ENCODE results near the gene IGF2BP2. TPM values are rescaled to one million over a fixed set of nuclear protein-coding genes. Genes with fewer than 3 reads are reported as not detected.

IGF2BP2 gene
- total and polyA plus RNA-seq, 2 of the 4 experiments (the other 2 are of a cell fraction), result 23.4 to 88.2 TPM

GRCh38 chr3:185837414-185837813, 12.6 kb upstream of the IGF2BP2 start:
- no peak overlapping the region for H3K4me2 ChIP-seq (ENCODE audit: low read depth, low read length)
- H3K4me1 ChIP-seq (ENCODE audit: control insufficient read depth, insufficient read depth, low read length), result no peaks in the 10 kb centered on the region
- no peaks in the 10 kb centered on the region for H3K79me1 ChIP-seq (ENCODE audit: low read depth in 1 of 2, low read length in 2 of 2)
- DNase-seq (peak; percentile 38), ATAC-seq (ENCODE audit: low read depth) (peak; percentile 81)
- no peak overlapping the region for H3K4me3 ChIP-seq (ENCODE audit: insufficient read depth, low read depth, low read length)
- no peak overlapping the region for H4K8ac ChIP-seq (ENCODE audit: low read depth in 2 of 2, low read length in 2 of 2)
- no peak overlapping the region for H3K18ac ChIP-seq (ENCODE audit: low read depth, low read length)
- H2AFZ ChIP-seq (replicated peaks; ENCODE audit: low read length, poor library complexity), result no peak overlapping the region
- in situ Hi-C loops (cut with MboI; ENCODE audit: low sequenced_read_pairs) (no loop called here), dilution Hi-C loops (cut with HindIII; ENCODE audit: low sequenced_read_pairs, unreplicated experiment) (no loop called here), intact Hi-C loops (cut with micrococcal nuclease) (no loop called here)
- H4K5ac ChIP-seq (ENCODE audit: low read depth, low read length), result no peak overlapping the region
- no peak overlapping the region for H3K27ac ChIP-seq (ENCODE audit: insufficient read depth, low read length)
- H3K27me3 ChIP-seq (ENCODE audit: control insufficient read depth, insufficient read depth, low read length), result no peaks in the 10 kb centered on the region
- H3K4ac ChIP-seq (ENCODE audit: low read depth, low read length), result no peak overlapping the region
- H4K91ac ChIP-seq (ENCODE audit: insufficient read depth, low read depth, low read length), result no peak overlapping the region
- no peaks in the 10 kb centered on the region for H4K20me1 ChIP-seq (ENCODE audit: insufficient read depth, low read length)
- H2AK9ac ChIP-seq (replicated peaks; ENCODE audit: low read depth, low read length, poor library complexity), result no peak overlapping the region
- H2BK120ac ChIP-seq (ENCODE audit: low read depth, low read length), result no peak overlapping the region
- no peaks in the 10 kb centered on the region for H3K9me1 ChIP-seq (ENCODE audit: insufficient read depth, low read length)
- H2BK15ac ChIP-seq (ENCODE audit: low read depth, low read length), result no peak overlapping the region
- no peak overlapping the region for H2AK5ac ChIP-seq (ENCODE audit: low read depth, low read length)
- no CpG with 5 or more reads among the region's 3 CpGs for WGBS, 2 experiments (ENCODE audit: extremely low coverage in 2 of 2, insufficient read length in 1 of 2)
- H2BK20ac ChIP-seq (ENCODE audit: low read depth, low read length), result no peak overlapping the region
- no peak overlapping the region for H2BK5ac ChIP-seq (ENCODE audit: low read depth, low read length, poor library complexity, severe bottlenecking)
- no peaks in the 10 kb centered on the region for H3K9me3 ChIP-seq (ENCODE audit: control insufficient read depth, insufficient read depth, low read length)
- TF ChIP-seq RCOR1 (IDR thresholded peaks at IDR 0.05; ENCODE audit: insufficient replicate concordance, low read length) (no peak), BHLHE40 (IDR thresholded peaks at IDR 0.05; ENCODE audit: low read depth, low read length) (no peak), CTCF (conservative IDR thresholded peaks at IDR 0.05; ENCODE audit: low read depth, low read length) (no peak), NFE2L2 (IDR thresholded peaks at IDR 0.05; ENCODE audit: low read depth, low read length) (no peak), FOS (IDR thresholded peaks at IDR 0.05; ENCODE audit: low read depth, low read length) (no peak), RFX5 (IDR thresholded peaks at IDR 0.05; ENCODE audit: low read depth, low read length) (no peak), CEBPB (IDR thresholded peaks at IDR 0.05; ENCODE audit: low read depth, low read length) (peak; percentile 74)
- no peak overlapping the region for H3K23ac ChIP-seq (ENCODE audit: low read depth, low read length)
- no peaks in the 10 kb centered on the region for H3K36me3 ChIP-seq (ENCODE audit: control insufficient read depth, insufficient read depth, low read length)
- POLR2A ChIA-PET (ENCODE audit: unreplicated experiment), result no interaction called here
- H3K14ac ChIP-seq (replicated peaks; ENCODE audit: low read depth, low read length), result no peak overlapping the region
- H3K56ac ChIP-seq (ENCODE audit: extremely low read depth, insufficient read depth, low read length), result no peak overlapping the region
- BruUV-seq (replicated peaks), result no TSS peak
- CTCF ChIA-PET, result no interaction called here
- no peak overlapping the region for H3K9ac ChIP-seq (ENCODE audit: low read depth, low read length)
